Esophagus muscularis mucosa (tissue), 4 donors: ENCODE results near the gene CTBS.

Source experiments
- EP300 ChIP-seq: sonication (generic); formaldehyde crosslinking; IDR thresholded peaks from one replicate; pipeline ENCODE4 v1.6.1; 2017; ENCODE audit warnings: antibody characterized with exemption
- POLR2A ChIP-seq: fragments of 450-650 bp; IDR thresholded peaks from one replicate; pipeline ENCODE4 v1.6.1; 2017; ENCODE audit warnings: antibody characterized with exemption, moderate library complexity, mild to moderate bottlenecking, low read depth
- POLR2AphosphoS5 ChIP-seq, 2 donors: sonication (generic); formaldehyde crosslinking; IDR thresholded peaks; one replicate each; pipeline ENCODE4 v1.6.1; 2017; ENCODE audit warnings: antibody characterized with exemption in 2 of 2
- TF ChIP-seq, protein P1 (sequence below), 3 experiments: fragments of 200-600 bp in 2 of 3; fragments of 450-650 bp in 1 of 3; sonication (generic) in 2 of 3; IDR thresholded peaks; one replicate each; pipeline ENCODE4 v1.5.1; 2017 to 2019; ENCODE audit warnings: antibody characterized with exemption in 3 of 3, mild to moderate bottlenecking in 2 of 3, moderate library complexity in 1 of 3

DNA sequence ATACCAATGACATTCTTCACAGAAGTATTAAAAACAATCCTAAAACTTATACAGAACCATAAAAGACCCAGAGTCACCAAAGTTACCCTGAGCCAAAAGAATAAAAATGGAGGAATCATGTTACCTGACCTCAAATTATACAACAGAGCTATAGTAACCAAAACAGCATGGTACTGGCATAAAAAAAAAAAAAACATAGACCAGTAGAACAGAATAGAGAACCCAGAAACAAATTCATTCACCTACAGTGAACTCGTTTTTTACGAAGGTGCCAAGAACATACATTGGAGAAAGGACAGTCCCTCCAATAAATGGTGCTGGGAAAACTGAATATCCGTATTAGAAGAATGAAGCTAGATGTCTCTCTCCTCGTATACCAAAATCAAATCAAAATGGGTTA lies 65.2 kb downstream of the CTBS start:
- TF ChIP-seq EP300 = no peak
- TF ChIP-seq, protein P1, sequence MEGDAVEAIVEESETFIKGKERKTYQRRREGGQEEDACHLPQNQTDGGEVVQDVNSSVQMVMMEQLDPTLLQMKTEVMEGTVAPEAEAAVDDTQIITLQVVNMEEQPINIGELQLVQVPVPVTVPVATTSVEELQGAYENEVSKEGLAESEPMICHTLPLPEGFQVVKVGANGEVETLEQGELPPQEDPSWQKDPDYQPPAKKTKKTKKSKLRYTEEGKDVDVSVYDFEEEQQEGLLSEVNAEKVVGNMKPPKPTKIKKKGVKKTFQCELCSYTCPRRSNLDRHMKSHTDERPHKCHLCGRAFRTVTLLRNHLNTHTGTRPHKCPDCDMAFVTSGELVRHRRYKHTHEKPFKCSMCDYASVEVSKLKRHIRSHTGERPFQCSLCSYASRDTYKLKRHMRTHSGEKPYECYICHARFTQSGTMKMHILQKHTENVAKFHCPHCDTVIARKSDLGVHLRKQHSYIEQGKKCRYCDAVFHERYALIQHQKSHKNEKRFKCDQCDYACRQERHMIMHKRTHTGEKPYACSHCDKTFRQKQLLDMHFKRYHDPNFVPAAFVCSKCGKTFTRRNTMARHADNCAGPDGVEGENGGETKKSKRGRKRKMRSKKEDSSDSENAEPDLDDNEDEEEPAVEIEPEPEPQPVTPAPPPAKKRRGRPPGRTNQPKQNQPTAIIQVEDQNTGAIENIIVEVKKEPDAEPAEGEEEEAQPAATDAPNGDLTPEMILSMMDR (IDR thresholded peaks at IDR 0.05) = no peak
- TF ChIP-seq POLR2AphosphoS5 (IDR thresholded peaks at IDR 0.05) = no peak
- no peak for TF ChIP-seq POLR2A
